Melanocyte of skin (primary cell): ENCODE results near the gene ADRB1. TPM values are rescaled to one million over a fixed set of nuclear protein-coding genes. Genes with fewer than 3 reads are reported as not detected.

Experiments used
- total RNA-seq, 2 donors: library from RNA; depleted of rRNA; stranded (reverse); fragments of >200 nt; gene quantifications; 2 replicates each; pipeline ENCODE4 v1.2.3, GENCODE V29; 2012

Gene ADRB1
- not detected for total RNA-seq

GRCh38 chr10:114043532-114044246 is at the start of gene ADRB1:
ADRB1 (plus strand) TSS chr10:114043866; CDS start chr10:114044133, 267 bp downstream.

Other genes with a start within 250 kb of the ADRB1 start
- gene DCLRE1A, start 189.8 kb upstream of the ADRB1 start, total RNA-seq: 1 to 10 TPM; 5.9 to 9.0 TPM
- gene NHLRC2, start 189.2 kb upstream of the ADRB1 start, total RNA-seq: 10 to 100 TPM; 12.0 to 12.7 TPM
- gene CCDC186, start 130.3 kb downstream of the ADRB1 start, total RNA-seq: 1 to 10 TPM; 4.7 to 9.6 TPM
- 1 to 10 TPM in 1 of 2 donors, not detected in 1; 1.0 TPM for gene TDRD1, start 135.5 kb downstream of the ADRB1 start, total RNA-seq
- gene VWA2, start 195.4 kb downstream of the ADRB1 start, total RNA-seq: not detected